ENCODE results near the gene FAM241B.

GRCh38 chr10:69677985-69678654, 48.1 kb downstream of the FAM241B start:
- TF ChIP-seq CTCF (IDR thresholded peaks at IDR 0.05; ENCODE audit: insufficient read depth, low read length, poor library complexity, severe bottlenecking) (no peak), EZH2phosphoT487 (conservative IDR thresholded peaks at IDR 0.05; ENCODE audit: low read length) (no peak)
